ENCODE results near the gene PIGX. TPM values are rescaled to one million over a fixed set of nuclear protein-coding genes. Genes with fewer than 3 reads are reported as not detected.

Gene PIGX
- total RNA-seq, 1 experiment from 2014 or later: 32.7 TPM

- Histone ChIP-seq H3K27ac (no peak overlapping the region), H3K4me1 (replicated peaks) (no peaks in the 10 kb centered on the region), H3K4me3 (no peak overlapping the region), H3K9me3 (replicated peaks) (no peaks in the 10 kb centered on the region), H3K36me3 (no peaks in the 10 kb centered on the region), H3K27me3 (replicated peaks) (no peaks in the 10 kb centered on the region)
- no peak for DNase-seq (ENCODE audit: low read depth in 1 of 2, low spot score in 2 of 2)
Measured at GRCh38 chr3:196689941-196690660, 22.1 kb upstream of the PIGX start.

GRCh38 chr3:196691386-196691785, 20.8 kb upstream of the PIGX start:
- H3K9me3 ChIP-seq (replicated peaks): no peaks in the 10 kb centered on the region
- H3K27ac ChIP-seq: no peak overlapping the region
- no peak for DNase-seq (ENCODE audit: low read depth in 1 of 2, low spot score in 2 of 2)
- no peaks in the 10 kb centered on the region for H3K27me3 ChIP-seq (replicated peaks)
- H3K4me3 ChIP-seq: no peak overlapping the region
- H3K36me3 ChIP-seq: no peaks in the 10 kb centered on the region
- no peaks in the 10 kb centered on the region for H3K4me1 ChIP-seq (replicated peaks)

- H3K4me3 ChIP-seq: no peak overlapping the region
- no peak overlapping the region for H3K27ac ChIP-seq
- no peaks in the 10 kb centered on the region for H3K36me3 ChIP-seq
- H3K4me1 ChIP-seq (replicated peaks): no peaks in the 10 kb centered on the region
- H3K27me3 ChIP-seq (replicated peaks): no peaks in the 10 kb centered on the region
- no peaks in the 10 kb centered on the region for H3K9me3 ChIP-seq (replicated peaks)
- no peak for DNase-seq (ENCODE audit: low read depth in 1 of 2, low spot score in 2 of 2)
Measured at GRCh38 chr3:196694202-196694638, 18.0 kb upstream of the PIGX start.

- Histone ChIP-seq H3K27me3 (replicated peaks) (no peaks in the 10 kb centered on the region), H3K4me1 (replicated peaks) (no peaks in the 10 kb centered on the region), H3K4me3 (no peak overlapping the region), H3K36me3 (no peaks in the 10 kb centered on the region), H3K27ac (no peak overlapping the region), H3K9me3 (replicated peaks) (no peaks in the 10 kb centered on the region)
- no peak for DNase-seq (ENCODE audit: low read depth in 1 of 2, low spot score in 2 of 2)
Measured at GRCh38 chr3:196694941-196695848, 17.0 kb upstream of the PIGX start.

- H3K4me1 ChIP-seq (replicated peaks): no peaks in the 10 kb centered on the region
- H3K9me3 ChIP-seq (replicated peaks): no peaks in the 10 kb centered on the region
- H3K4me3 ChIP-seq: no peak overlapping the region
- H3K27me3 ChIP-seq (replicated peaks): no peaks in the 10 kb centered on the region
- no peak for DNase-seq (ENCODE audit: low read depth in 1 of 2, low spot score in 2 of 2)
- no peak overlapping the region for H3K27ac ChIP-seq
- H3K36me3 ChIP-seq: no peaks in the 10 kb centered on the region
Measured at GRCh38 chr3:196695849-196696226, 16.3 kb upstream of the PIGX start.

- DNase-seq (ENCODE audit: low read depth in 1 of 2, low spot score in 2 of 2): no peak
Measured at GRCh38 chr3:196697270-196697669, 14.9 kb upstream of the PIGX start.

GRCh38 chr3:196699749-196700148, 12.4 kb upstream of the PIGX start:
- H3K36me3 ChIP-seq: no peaks in the 10 kb centered on the region
- H3K27ac ChIP-seq: no peak overlapping the region

More at GRCh38 chr3:196697270-196697669, 14.9 kb upstream of the PIGX start:
- H3K36me3 ChIP-seq: no peaks in the 10 kb centered on the region
- H3K27me3 ChIP-seq (replicated peaks): no peaks in the 10 kb centered on the region
- no peak overlapping the region for H3K4me3 ChIP-seq
- no peaks in the 10 kb centered on the region for H3K4me1 ChIP-seq (replicated peaks)
- no peak overlapping the region for H3K27ac ChIP-seq
- H3K9me3 ChIP-seq (replicated peaks): no peaks in the 10 kb centered on the region

GRCh38 chr3:196700801-196701200, 11.4 kb upstream of the PIGX start:
- Histone ChIP-seq H3K27me3 (replicated peaks) (no peaks in the 10 kb centered on the region), H3K4me3 (no peak overlapping the region), H3K27ac (no peak overlapping the region), H3K4me1 (replicated peaks) (no peaks in the 10 kb centered on the region), H3K9me3 (replicated peaks) (no peaks in the 10 kb centered on the region), H3K36me3 (no peaks in the 10 kb centered on the region)
- no peak for DNase-seq (ENCODE audit: low read depth in 1 of 2, low spot score in 2 of 2)

More at GRCh38 chr3:196699749-196700148, 12.4 kb upstream of the PIGX start:
- DNase-seq (ENCODE audit: low read depth in 1 of 2, low spot score in 2 of 2): no peak
- H3K4me1 ChIP-seq (replicated peaks): no peaks in the 10 kb centered on the region
- no peaks in the 10 kb centered on the region for H3K27me3 ChIP-seq (replicated peaks)
- no peak overlapping the region for H3K4me3 ChIP-seq
- no peaks in the 10 kb centered on the region for H3K9me3 ChIP-seq (replicated peaks)

- Histone ChIP-seq H3K4me1 (replicated peaks) (peaks cover under 1% of the 10 kb centered on the region), H3K9me3 (replicated peaks) (no peaks in the 10 kb centered on the region), H3K4me3 (no peak overlapping the region), H3K27ac (no peak overlapping the region), H3K36me3 (no peaks in the 10 kb centered on the region), H3K27me3 (replicated peaks) (no peaks in the 10 kb centered on the region)
- DNase-seq (ENCODE audit: low read depth in 1 of 2, low spot score in 2 of 2): no peak
Measured at GRCh38 chr3:196706327-196706726, 5.8 kb upstream of the PIGX start.

GRCh38 chr3:196706731-196707130, 5.4 kb upstream of the PIGX start:
- Histone ChIP-seq H3K27ac (no peak overlapping the region), H3K36me3 (no peaks in the 10 kb centered on the region; the same call in 1 of the 2 replicates), H3K4me3 (no peak overlapping the region), H3K4me1 (replicated peaks) (peaks cover 5% of the 10 kb centered on the region), H3K27me3 (replicated peaks) (no peaks in the 10 kb centered on the region), H3K9me3 (replicated peaks) (no peaks in the 10 kb centered on the region)
- no peak for DNase-seq (ENCODE audit: low read depth in 1 of 2, low spot score in 2 of 2)

GRCh38 chr3:196707566-196707965, 4.6 kb upstream of the PIGX start:
- no peak overlapping the region for H3K27ac ChIP-seq
- H3K4me1 ChIP-seq (replicated peaks): peaks cover 6% of the 10 kb centered on the region
- H3K9me3 ChIP-seq (replicated peaks): no peaks in the 10 kb centered on the region
- H3K4me3 ChIP-seq: no peak overlapping the region
- H3K36me3 ChIP-seq: peaks cover 8% of the 10 kb centered on the region
- H3K27me3 ChIP-seq (replicated peaks): no peaks in the 10 kb centered on the region
- no peak for DNase-seq (ENCODE audit: low read depth in 1 of 2, low spot score in 2 of 2)

- peaks cover 9% of the 10 kb centered on the region for H3K36me3 ChIP-seq
- H3K27ac ChIP-seq: no peak overlapping the region
- H3K4me3 ChIP-seq: no peak overlapping the region
- no peaks in the 10 kb centered on the region for H3K9me3 ChIP-seq (replicated peaks)
- peaks cover 6% of the 10 kb centered on the region for H3K4me1 ChIP-seq (replicated peaks)
- no peak for DNase-seq (ENCODE audit: low read depth in 1 of 2, low spot score in 2 of 2)
- H3K27me3 ChIP-seq (replicated peaks): no peaks in the 10 kb centered on the region
Measured at GRCh38 chr3:196708467-196708866, 3.7 kb upstream of the PIGX start.

- H3K36me3 ChIP-seq: peaks cover 9% of the 10 kb centered on the region
- peaks cover 6% of the 10 kb centered on the region for H3K4me1 ChIP-seq (replicated peaks)
- peak; percentile 60 to 67 for DNase-seq (ENCODE audit: low read depth in 1 of 2, low spot score in 2 of 2)
- H3K9me3 ChIP-seq (replicated peaks): no peaks in the 10 kb centered on the region
- H3K27ac ChIP-seq: peak overlapping the region; percentile 63
- peak overlapping the region; percentile 98 for H3K4me3 ChIP-seq
- H3K27me3 ChIP-seq (replicated peaks): no peaks in the 10 kb centered on the region
Measured at GRCh38 chr3:196712514-196713413, 587 bp downstream of the PIGX start.

All from SJSA1 (cell line).